Stimulated activated CD8-positive, alpha-beta memory T cell treated with anti-CD3 and anti-CD28 coated beads, Interleukin-12 subunit alpha, Interleukin-12 subunit beta, amount 100 ng/mL, for 24 hours (primary cell): ENCODE results near the gene RAD51B.

Experiments used
- DNase-seq: peaks from one replicate; pipeline ENCODE4 v3.0.0-alpha.2; 2020; ENCODE audit errors: extremely low read depth

Gene RAD51B

DNA sequence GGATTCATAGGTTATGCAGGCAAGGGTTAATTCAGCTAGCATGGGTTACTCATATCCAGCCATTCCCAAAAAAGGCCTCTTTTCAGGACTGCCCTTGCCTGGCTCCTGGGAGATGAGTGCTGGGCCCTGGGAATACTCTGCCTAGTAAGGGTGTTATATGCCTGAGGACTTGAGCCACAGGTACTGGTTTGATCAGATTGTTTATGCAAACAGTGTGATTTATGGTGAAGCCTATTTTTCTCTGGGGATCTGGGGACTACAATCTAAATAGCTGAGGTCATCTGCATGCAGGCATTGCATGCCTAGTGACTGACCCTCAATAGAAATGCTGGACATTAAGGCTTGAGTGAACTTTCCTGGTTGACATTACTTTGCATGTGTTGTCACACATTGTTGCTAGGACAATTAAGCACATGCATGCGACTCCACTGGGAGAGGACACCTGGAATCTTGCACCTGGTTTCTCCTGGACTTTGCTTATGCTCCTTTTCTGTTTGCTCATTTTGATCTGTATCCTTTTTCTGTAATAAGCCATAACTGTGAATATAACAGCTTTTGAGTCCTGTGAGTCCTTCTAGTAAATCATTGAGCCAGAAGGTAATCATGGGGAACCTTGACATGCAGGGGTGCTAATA is 73.0 kb downstream of the RAD51B start:
- no peak for DNase-seq

DNA sequence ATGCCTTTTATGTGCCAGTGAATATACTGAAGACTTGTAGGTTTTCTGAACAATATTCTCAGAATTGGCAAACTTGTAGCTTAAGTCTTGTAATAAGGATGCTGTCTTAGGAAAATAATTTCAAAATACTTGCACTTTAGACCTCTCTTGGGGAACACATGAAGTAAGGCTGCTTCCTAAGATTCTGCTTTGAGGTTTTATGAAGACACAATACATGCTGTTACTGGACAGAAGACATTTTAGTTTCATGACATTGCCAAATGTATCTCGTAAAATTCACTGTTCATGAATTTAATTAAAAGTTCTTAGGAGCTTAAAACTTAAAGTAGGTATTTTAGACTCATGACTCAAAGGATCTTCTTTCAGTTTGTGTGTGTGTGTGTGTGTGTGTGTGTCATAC is 80.7 kb downstream of the RAD51B start:
- DNase-seq, result no peak

- DNase-seq, result no peak
Observed at GRCh38 chr14:67908052-67908754, 88.6 kb downstream of the RAD51B start.

DNA sequence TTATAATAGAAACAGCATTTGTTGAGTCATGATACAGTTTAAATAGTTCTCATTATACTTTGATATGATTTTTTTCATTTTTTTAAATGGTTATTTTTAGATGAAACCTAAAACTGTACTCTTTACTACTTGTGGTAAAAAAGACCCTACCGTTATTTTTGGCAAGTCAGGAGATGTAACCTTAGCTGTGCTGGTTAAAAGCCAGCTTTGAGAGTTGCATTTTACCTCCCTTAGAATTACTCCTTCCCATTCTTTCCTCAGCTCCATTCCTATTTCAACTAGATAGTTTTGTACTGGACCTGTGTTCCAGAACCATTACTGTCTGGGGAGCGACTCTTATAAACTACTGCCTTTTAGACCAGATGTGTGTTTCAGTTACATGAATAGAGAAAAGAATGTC is 92.0 kb downstream of the RAD51B start:
- no peak for DNase-seq

GRCh38 chr14:67916430-67916829 is 96.9 kb downstream of the RAD51B start:
- no peak for DNase-seq

DNA sequence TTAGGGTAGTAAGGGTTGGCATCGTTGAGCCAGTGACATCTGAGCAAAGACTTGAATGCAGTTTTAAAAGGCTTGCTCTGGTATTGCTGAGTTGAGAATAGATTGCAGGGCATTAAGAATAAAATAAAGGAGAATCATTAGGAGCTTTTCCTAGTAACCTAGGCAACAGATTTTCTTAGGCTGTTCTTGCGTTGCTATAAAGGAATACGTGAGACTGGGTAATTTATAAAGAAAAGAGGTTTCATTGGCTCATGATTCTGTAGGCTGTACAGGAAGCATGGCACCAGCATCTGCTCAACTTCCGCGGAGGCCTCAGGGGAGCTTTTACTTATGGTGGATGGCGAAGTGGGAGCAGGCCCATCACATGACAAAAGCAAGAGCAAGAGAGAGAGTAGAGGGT is 97.4 kb downstream of the RAD51B start:
- DNase-seq, result no peak

GRCh38 chr14:67918838-67919237 is 99.3 kb downstream of the RAD51B start:
- DNase-seq, result no peak

DNA sequence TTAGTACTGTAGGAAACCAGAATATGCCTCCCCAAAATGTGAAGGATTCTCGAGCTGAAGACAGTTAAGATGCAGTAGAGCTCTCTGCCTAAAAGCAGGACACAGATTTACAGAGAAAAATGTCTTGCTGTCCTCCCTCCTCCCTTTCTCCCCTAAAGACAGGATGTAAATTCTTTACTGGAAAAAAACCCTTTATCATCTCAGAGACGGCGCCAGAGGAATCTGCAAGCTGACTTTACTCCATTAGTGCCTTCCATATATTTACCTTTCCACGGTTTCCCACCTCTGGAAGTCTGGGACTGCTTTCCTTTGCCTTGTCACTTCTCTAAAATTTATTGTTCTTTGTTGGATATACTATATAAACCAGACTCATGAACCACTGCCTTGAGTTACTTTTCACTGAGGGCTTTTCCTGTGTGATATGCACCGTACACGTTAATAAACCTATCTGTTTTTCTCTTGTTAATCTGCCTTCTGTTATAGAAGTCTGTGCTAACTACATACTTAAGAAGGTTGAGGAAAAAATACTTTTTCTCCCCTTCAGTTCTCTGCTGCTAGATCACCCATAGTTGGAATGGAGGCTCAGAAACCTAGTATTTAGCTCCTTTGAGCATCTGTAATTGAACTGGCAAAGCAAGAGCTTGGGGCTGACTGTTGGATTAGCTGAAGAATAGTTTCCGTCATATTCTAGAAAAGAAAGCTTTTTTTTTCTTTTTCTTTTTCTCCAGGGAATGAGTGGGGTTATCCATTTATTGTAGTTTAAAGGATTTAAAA is 99.9 kb downstream of the RAD51B start:
- DNase-seq, result no peak

GRCh38 chr14:67926821-67927220 is 107.2 kb downstream of the RAD51B start:
- DNase-seq, result no peak

- DNase-seq, result no peak
Observed at GRCh38 chr14:67927244-67927643, 107.7 kb downstream of the RAD51B start.

- no peak for DNase-seq
Observed at GRCh38 chr14:67928375-67928774, 108.8 kb downstream of the RAD51B start.

DNA sequence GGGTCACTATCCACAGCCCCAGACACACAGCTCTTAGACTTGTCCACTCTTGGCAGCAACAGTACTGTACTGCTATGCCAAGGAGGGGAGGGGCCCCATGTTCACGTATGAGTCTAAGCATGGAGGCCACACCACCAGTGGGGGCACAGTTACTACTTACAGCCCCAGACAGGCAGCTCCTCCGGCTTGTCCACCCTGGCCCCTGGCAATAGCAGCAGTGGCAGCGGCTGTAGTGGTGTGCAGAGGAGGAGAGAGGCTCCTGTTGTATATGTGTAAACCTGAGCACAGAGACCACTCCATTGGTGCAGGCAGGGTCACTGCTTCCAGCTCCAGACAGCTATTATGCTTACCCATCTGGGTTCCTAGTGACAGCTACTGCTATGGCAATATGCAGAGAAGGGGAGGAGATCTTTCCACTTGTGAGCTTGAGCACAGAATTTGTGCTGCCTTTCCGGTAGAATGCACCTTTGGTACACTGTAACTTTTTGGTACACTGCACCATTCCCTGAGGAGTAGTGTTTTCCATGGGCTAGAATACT is 113.2 kb downstream of the RAD51B start:
- no peak for DNase-seq

DNA sequence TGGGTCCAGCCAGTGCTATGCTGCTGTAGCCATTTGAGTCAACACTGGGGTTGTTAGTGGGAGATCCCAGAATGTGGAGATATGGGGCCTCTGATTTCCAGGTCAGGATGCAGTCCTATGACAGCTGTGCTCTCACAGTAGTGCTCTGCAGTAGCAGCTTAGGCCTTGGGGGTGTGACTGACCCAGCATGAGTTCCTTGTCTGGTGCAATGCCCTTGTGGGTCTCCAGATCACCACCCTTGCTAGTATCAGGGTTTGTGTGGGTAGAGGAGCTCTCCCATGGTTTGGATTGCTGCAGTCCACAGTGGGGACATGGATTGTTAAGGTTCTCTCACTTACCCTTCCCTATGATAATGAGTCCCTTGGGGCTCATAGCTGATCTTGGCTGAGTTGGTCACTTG is 113.7 kb downstream of the RAD51B start:
- DNase-seq, result no peak

DNA sequence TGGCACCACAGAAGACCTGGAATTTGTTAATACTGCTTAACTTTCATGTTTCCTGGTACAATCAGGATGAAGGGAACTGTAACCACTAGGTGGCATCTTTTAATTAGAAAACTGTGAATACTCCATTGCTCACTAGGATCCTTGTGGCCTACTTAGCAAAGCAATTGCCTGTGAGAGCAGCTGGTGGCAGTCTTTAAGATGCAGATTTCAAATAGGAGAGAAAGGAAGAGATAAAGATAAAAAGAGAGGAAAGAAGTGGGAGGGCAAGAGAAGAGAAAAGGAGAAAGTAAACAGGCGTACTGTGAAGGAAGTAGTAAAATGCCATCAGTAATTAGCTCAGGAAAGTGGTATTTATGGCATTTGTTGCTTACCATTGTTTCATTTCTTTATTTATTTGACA is 114.5 kb downstream of the RAD51B start:
- no peak for DNase-seq

- DNase-seq, result no peak
Observed at GRCh38 chr14:67934862-67935261, 115.3 kb downstream of the RAD51B start.

- DNase-seq, result no peak
Observed at GRCh38 chr14:67935371-67935770, 115.8 kb downstream of the RAD51B start.

GRCh38 chr14:67938071-67938470 is 118.5 kb downstream of the RAD51B start:
- DNase-seq, result no peak

GRCh38 chr14:67940486-67941455 is 121.2 kb downstream of the RAD51B start:
- DNase-seq, result no peak

DNA sequence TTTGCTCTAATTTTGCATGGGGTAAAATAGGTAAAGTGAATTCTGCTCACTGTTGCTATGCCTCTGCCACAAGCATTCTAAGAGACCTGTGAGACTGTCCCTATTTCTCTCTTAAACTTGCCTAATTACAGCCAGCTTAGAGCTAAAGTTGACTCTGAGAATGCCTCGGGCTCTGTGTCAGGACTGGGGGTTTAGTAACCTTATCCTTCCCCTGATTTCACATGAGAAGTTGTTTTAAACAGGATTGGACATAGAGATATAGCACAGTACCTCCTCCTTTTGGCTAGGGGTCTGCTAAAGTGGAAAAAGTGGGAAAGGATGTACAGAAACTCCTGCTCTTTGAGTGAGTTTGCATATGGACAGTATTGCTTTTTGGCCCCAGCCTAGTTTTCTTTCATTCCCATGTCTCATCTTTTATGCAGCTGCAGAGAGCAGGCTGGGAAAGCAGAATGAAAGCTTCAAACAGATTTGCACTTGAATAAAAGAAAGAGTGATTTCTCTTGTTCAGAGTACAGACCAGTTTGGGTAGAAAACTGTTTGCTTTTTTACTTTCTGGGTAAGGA is 122.0 kb downstream of the RAD51B start:
- DNase-seq, result no peak

DNA sequence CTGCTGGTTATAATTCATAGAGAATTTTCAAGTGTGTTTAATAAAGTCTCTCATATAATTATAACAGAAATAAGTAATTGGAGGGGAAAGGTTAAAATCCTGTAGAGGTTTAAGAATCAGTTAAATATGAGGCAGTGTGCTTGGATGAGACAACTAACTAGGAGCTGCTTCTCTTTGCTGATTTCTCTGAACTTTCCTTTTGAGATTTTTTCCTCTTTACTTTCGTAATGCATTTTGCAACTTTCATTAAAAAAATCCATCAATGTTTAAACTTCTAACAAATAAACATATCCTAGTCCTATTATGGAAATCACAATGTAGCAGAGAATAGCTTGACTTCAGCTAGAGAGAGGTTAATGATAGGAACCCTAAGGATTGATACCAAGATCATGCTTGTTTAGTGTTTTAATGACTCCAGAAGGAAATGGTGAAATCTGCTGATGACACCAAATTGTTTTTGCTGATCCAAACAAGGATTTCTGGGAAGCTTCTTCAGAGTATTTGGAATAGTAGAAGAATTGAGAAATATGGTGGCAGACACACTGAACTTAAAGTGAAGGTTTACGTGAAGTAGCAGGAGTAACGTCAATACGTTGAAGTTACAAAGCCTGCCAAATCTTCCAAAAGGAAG is 122.6 kb downstream of the RAD51B start:
- DNase-seq, result no peak

DNA sequence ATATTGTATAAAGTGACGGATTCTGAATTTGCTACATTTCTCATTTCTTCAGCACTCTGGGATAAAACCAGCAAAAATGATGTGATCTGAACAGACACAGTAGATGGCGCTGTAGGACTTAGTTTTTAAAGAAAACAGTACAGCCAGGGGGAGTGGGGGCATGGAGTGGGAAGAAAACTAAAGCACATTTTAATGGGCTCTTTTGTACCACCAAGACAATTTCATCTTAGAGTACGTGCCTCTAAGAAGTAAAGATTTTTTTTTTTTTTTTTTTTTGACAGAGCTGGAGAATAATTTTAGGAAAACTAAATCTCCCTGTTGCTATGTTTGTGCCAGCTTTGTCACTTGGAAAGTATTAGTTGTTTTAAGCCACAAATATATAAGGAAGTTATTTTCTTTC is 124.4 kb downstream of the RAD51B start:
- no peak for DNase-seq
